ENCODE measurements around the gene SCUBE1.

GRCh38 chr22:43363315-43364168 lies 20.4 kb upstream of the SCUBE1 start:
- TF ChIP-seq FOXP2 (optimal IDR thresholded peaks at IDR 0.05; ENCODE audit: control extremely low read depth, extremely low read length, insufficient read depth), result no peak
- TF ChIP-seq POLR2AphosphoS5 (IDR thresholded peaks at IDR 0.05; ENCODE audit: borderline replicate concordance, low read depth, low read length), result no peak
- TF ChIP-seq EZH2 (IDR thresholded peaks at IDR 0.05), result no peak
